Measurements from ENCODE around the gene ENO3.

DNA sequence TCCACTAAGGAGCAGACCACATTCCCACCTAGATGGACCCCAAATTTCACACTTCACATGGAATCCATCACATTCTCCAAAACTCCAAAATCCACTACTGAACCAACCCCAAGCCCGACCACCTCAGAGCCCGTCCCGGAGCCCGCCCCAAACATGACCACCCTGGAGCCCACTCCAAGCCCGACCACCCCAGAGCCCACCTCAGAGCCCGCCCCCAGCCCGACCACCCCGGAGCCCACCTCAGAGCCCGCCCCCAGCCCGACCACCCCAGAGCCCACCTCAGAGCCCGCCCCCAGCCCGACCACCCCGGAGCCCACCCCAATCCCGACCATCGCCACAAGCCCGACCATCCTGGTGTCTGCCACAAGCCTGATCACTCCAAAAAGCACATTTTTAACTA is 17.3 kb upstream of the ENO3 start:
- TF ChIP-seq, protein P1, sequence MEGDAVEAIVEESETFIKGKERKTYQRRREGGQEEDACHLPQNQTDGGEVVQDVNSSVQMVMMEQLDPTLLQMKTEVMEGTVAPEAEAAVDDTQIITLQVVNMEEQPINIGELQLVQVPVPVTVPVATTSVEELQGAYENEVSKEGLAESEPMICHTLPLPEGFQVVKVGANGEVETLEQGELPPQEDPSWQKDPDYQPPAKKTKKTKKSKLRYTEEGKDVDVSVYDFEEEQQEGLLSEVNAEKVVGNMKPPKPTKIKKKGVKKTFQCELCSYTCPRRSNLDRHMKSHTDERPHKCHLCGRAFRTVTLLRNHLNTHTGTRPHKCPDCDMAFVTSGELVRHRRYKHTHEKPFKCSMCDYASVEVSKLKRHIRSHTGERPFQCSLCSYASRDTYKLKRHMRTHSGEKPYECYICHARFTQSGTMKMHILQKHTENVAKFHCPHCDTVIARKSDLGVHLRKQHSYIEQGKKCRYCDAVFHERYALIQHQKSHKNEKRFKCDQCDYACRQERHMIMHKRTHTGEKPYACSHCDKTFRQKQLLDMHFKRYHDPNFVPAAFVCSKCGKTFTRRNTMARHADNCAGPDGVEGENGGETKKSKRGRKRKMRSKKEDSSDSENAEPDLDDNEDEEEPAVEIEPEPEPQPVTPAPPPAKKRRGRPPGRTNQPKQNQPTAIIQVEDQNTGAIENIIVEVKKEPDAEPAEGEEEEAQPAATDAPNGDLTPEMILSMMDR (IDR thresholded peaks at IDR 0.05) = no peak
- TF ChIP-seq ZFX (IDR thresholded peaks at IDR 0.05; ENCODE audit: borderline replicate concordance) = no peak

All from 22Rv1 (cell line).